NB4 (cell line): ENCODE results near the gene SSH2.

Experiments used
- DNase-seq: peaks from one replicate; pipeline ENCODE4 v3.0.0; 2010; ENCODE audit warnings: low read depth
- H3K4me3 ChIP-seq: one replicate; pipeline ENCODE4 v1.5.1; 2011; ENCODE audit warnings: mild to moderate bottlenecking, low read depth, low read length, moderate library complexity
- MYC ChIP-seq: IDR thresholded peaks from 2 replicates; pipeline ENCODE4 v1.6.1; 2011; ENCODE audit warnings: low read depth, low read length
- POLR2A ChIP-seq: IDR thresholded peaks from 2 replicates; pipeline ENCODE4 v1.6.1; 2011; ENCODE audit warnings: mild to moderate bottlenecking; ENCODE audit not compliant: insufficient read length; ENCODE audit errors: extremely low read depth
- TF ChIP-seq, protein P1 (sequence below): IDR thresholded peaks from one replicate; pipeline ENCODE4 v1.5.1; 2012; ENCODE audit warnings: low read depth, low read length
- TF ChIP-seq, protein P2 (sequence below): IDR thresholded peaks from 2 replicates; pipeline ENCODE4 v1.6.1; 2011; ENCODE audit warnings: low read depth, low read length

SSH2 gene

DNA sequence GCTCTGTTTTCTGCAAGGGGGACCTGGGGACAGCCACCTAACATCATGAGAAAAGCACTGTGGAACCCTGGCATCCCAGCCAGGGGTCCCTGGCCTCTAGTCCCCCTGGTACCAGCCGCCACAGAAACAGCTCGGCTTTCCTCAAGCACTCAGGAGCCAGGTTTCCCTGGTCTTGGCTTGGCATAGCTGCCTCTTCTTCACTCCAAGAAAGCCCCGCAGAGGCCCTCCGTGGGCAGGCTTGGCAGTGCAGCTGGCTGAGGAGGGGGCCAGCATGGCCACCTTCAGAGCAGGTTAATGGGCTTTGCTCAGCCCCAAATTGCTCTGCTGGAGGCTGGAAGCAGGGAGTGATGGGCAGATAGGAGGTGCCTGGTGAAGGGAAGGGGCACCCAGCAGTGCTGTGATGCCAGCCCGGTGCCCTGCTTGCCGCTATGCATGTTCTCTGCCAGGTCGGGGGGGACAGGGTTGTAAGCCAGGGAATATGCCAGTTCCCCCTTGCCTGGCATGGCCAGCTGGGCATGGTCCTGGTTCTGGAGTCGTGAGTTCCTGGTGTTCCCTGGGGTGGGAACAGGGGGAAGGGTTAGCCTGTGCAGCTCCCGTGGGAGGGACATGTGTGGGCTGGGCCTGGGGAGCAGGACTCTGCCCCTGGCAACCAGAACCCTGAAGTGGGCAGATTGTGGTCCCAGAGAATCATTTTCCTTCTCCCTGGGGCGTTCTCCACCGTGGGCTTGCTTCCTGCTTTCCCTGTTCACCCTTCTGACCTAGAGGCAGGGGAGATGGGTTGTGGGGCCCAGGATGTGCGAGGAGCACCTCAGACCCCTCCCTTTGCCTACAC is 333.9 kb downstream of the SSH2 start:
- no peak overlapping the region for H3K4me3 ChIP-seq
- DNase-seq = no peak

GRCh38 chr17:29595107-29595942 is 334.7 kb downstream of the SSH2 start:
- TF ChIP-seq, protein P1, sequence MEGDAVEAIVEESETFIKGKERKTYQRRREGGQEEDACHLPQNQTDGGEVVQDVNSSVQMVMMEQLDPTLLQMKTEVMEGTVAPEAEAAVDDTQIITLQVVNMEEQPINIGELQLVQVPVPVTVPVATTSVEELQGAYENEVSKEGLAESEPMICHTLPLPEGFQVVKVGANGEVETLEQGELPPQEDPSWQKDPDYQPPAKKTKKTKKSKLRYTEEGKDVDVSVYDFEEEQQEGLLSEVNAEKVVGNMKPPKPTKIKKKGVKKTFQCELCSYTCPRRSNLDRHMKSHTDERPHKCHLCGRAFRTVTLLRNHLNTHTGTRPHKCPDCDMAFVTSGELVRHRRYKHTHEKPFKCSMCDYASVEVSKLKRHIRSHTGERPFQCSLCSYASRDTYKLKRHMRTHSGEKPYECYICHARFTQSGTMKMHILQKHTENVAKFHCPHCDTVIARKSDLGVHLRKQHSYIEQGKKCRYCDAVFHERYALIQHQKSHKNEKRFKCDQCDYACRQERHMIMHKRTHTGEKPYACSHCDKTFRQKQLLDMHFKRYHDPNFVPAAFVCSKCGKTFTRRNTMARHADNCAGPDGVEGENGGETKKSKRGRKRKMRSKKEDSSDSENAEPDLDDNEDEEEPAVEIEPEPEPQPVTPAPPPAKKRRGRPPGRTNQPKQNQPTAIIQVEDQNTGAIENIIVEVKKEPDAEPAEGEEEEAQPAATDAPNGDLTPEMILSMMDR = no peak
- TF ChIP-seq POLR2A = no peak
- TF ChIP-seq, protein P2, sequence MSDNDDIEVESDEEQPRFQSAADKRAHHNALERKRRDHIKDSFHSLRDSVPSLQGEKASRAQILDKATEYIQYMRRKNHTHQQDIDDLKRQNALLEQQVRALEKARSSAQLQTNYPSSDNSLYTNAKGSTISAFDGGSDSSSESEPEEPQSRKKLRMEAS = no peak
- TF ChIP-seq MYC = no peak
- DNase-seq = no peak
- H3K4me3 ChIP-seq = no peak overlapping the region

More for the DNA sequence above, 333.9 kb downstream of the SSH2 start:
- TF ChIP-seq, protein P1 = no peak
- TF ChIP-seq MYC = no peak
- TF ChIP-seq, protein P2 = no peak
- no peak for TF ChIP-seq POLR2A

DNA sequence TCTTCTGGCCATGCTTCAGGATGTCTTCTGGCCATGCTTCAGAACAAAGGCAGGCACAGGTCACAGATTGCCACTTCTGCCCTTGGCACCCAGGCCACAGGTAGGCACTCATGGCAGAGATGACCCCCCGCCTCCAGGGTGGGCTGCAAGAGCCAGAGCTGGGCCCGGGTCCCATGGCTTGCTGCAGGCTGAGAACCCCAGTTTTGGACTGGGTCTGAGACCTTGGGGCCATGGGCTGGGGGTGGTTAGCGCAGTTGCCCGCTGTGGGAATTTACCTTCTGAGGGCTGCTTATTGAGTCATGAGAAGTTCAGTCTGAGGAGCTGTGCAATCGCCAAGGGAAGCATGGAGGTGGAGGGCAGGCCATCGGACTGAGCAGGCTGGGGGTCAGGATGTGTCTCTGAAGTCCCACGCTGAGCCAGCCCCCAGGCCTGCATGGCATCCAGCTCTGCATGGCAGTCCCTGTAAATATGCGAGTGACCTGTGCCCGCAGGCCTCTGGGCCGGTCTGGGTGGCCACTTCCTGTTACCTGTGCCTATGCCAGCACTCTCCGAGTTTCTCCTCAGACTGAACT is 335.4 kb downstream of the SSH2 start:
- TF ChIP-seq MYC = no peak
- no peak for TF ChIP-seq POLR2A
- TF ChIP-seq, protein P1 = no peak
- TF ChIP-seq, protein P2 = no peak
- no peak overlapping the region for H3K4me3 ChIP-seq
- DNase-seq = no peak

GRCh38 chr17:29593591-29594518 is 336.2 kb downstream of the SSH2 start:
- DNase-seq = peak; percentile 66
- peak overlapping the region; percentile 47 for H3K4me3 ChIP-seq
- TF ChIP-seq MYC (no peak), POLR2A (no peak)
- TF ChIP-seq, protein P2 = peak; percentile 40; the same call in 1 of the 2 replicates
- TF ChIP-seq, protein P1 = peak; percentile 24
